Ascending aorta (tissue), 2 donors: ENCODE results near the gene ESPNL. TPM values are rescaled to one million over a fixed set of nuclear protein-coding genes. Genes with fewer than 3 reads are reported as not detected.

Source experiments
- DNase-seq, 2 donors: peaks; one replicate each; pipeline ENCODE4 v3.0.0-alpha.2; 2019; ENCODE audit warnings: low spot score in 2 of 2
- H3K27ac ChIP-seq, 2 donors: fragments of 200-600 bp; sonication (generic); one replicate each; pipeline ENCODE4 v1.5.1; 2016 to 2017; ENCODE audit warnings: mild to moderate bottlenecking in 1 of 2
- H3K27me3 ChIP-seq: fragments of 200-600 bp; sonication (generic); one replicate; pipeline ENCODE4 v1.5.1; 2017
- H3K36me3 ChIP-seq, 2 donors: fragments of 200-600 bp; sonication (generic); one replicate each; pipeline ENCODE4 v1.5.1; 2016
- H3K4me1 ChIP-seq, 2 donors: fragments of 200-600 bp; sonication (generic); one replicate each; pipeline ENCODE4 v1.5.1; 2016 to 2017; ENCODE audit warnings: mild to moderate bottlenecking in 1 of 2
- H3K4me3 ChIP-seq, 2 donors: fragments of 200-600 bp; sonication (generic); one replicate each; pipeline ENCODE4 v1.5.1; 2016 to 2017; ENCODE audit warnings: mild to moderate bottlenecking in 1 of 2
- H3K9me3 ChIP-seq, 2 donors: fragments of 200-600 bp; sonication (generic); one replicate each; pipeline ENCODE4 v1.5.1; 2016
- intact Hi-C: fragments of 100-400 bp; cut with DNase I; formaldehyde crosslinking; loops from one replicate; pipeline ENCODE4 v1.15.1; 2023
- total RNA-seq: library from RNA; depleted of rRNA; stranded (reverse); fragments of >200 nt; gene quantifications from one replicate; pipeline ENCODE4 v1.1.0, GENCODE V29; 2016
- TF ChIP-seq, protein P1 (sequence below), 3 experiments: fragments of 200-600 bp in 2 of 3; fragments of 450-650 bp in 1 of 3; sonication (generic) in 2 of 3; IDR thresholded peaks; one replicate each; pipeline ENCODE4 v1.5.1; 2016 to 2019; ENCODE audit warnings: antibody characterized with exemption in 3 of 3, mild to moderate bottlenecking in 1 of 3, moderate library complexity in 1 of 3

Gene ESPNL
- total RNA-seq, 1 donor from 2014 or later = not detected

DNA sequence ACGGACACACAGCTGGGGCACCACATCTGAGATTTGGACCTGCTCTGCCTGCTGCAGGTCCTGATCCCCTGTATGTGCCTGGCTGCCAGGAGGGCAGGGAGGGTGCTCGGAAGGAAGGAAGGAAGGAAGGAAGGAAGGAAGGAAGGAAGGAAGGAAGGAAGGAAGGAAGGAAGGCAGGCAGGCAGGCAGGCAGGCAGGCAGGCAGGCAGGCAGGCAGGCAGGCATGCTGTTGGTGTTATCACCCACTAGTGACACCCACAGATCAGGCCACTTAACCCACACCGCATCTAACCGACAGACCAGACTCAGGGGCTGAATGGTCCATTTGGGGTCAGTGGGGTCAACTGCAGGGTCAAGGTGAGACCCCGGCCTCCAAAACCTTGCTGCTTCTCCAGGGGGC is 44.1 kb downstream of the ESPNL start:
- H3K9me3 ChIP-seq = no peaks in the 10 kb centered on the region
- no peak overlapping the region for H3K4me3 ChIP-seq
- TF ChIP-seq, protein P1, sequence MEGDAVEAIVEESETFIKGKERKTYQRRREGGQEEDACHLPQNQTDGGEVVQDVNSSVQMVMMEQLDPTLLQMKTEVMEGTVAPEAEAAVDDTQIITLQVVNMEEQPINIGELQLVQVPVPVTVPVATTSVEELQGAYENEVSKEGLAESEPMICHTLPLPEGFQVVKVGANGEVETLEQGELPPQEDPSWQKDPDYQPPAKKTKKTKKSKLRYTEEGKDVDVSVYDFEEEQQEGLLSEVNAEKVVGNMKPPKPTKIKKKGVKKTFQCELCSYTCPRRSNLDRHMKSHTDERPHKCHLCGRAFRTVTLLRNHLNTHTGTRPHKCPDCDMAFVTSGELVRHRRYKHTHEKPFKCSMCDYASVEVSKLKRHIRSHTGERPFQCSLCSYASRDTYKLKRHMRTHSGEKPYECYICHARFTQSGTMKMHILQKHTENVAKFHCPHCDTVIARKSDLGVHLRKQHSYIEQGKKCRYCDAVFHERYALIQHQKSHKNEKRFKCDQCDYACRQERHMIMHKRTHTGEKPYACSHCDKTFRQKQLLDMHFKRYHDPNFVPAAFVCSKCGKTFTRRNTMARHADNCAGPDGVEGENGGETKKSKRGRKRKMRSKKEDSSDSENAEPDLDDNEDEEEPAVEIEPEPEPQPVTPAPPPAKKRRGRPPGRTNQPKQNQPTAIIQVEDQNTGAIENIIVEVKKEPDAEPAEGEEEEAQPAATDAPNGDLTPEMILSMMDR (IDR thresholded peaks at IDR 0.05) = no peak
- peaks cover 16 to 31% of the 10 kb centered on the region in 2 donors for H3K4me1 ChIP-seq
- no peak for DNase-seq
- intact Hi-C loops = loop anchor here (10.0 kb wide), 1 partner anchor 289 kb away; the partner anchor contains the start of gene RAMP1
- peak overlapping the region; percentile 69 to 73 for H3K27ac ChIP-seq
- H3K27me3 ChIP-seq = no peaks in the 10 kb centered on the region
- H3K36me3 ChIP-seq = peaks cover 10 to 13% of the 10 kb centered on the region in 2 donors

DNA sequence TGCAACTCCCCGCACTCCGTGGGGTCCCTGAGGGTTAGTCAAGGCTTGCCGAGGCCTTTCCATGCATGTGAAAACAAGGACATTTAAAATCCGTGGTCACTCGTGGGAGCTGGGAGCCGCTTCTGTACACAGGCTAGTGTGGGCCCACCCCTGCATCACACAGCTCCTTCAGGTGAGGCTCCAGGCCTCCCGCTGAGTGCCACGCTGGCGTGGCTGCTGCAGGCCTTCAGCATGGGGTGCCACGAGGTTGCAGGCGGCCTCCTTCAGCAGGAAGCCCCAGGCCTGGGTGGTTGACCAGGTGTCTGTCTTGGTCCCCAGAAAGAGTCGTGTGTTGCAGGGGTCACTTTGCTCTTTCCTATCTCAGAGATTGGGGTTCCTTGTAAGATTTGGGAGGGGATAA is 44.9 kb downstream of the ESPNL start:
- Histone ChIP-seq H3K36me3 (peaks cover 10 to 13% of the 10 kb centered on the region in 2 donors), H3K9me3 (no peaks in the 10 kb centered on the region), H3K27me3 (no peaks in the 10 kb centered on the region), H3K4me1 (peaks cover 11 to 31% of the 10 kb centered on the region in 2 donors), H3K27ac (peak overlapping the region in 1 of 2 donors; percentile 73), H3K4me3 (no peak overlapping the region)
- no peak for DNase-seq
- TF ChIP-seq, protein P1 (IDR thresholded peaks at IDR 0.05) = no peak
- intact Hi-C loops = loop anchor here (10.0 kb wide), 1 partner anchor 290 kb away; the partner anchor contains the start of gene RAMP1

DNA sequence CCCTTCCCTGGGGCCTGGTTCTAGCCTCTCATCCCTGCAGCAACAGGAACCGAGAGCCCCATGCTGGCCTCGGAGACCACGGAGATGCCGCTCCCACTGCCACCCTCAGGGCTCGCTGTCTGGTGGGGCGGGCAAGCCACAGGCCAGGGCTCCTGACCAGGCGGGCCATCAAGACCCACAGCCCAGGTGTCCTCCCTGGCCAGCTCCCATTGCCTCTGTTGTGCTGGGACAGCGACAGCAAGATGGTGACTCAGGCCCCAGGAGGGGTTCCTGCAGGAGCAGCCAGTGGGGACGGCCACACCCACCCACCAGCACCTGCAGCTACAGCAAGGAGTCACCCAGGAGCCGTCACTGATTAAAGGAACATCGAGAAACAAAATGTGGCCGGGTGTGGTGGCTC is 45.7 kb downstream of the ESPNL start:
- Histone ChIP-seq H3K27me3 (no peaks in the 10 kb centered on the region), H3K27ac (no peak overlapping the region), H3K4me3 (no peak overlapping the region), H3K9me3 (no peaks in the 10 kb centered on the region), H3K4me1 (peaks cover 11 to 30% of the 10 kb centered on the region in 2 donors), H3K36me3 (peaks cover 12 to 14% of the 10 kb centered on the region in 2 donors)
- DNase-seq = no peak
- TF ChIP-seq, protein P1 (IDR thresholded peaks at IDR 0.05) = no peak
- intact Hi-C loops = loop anchor here (10.0 kb wide), 1 partner anchor 291 kb away; the partner anchor contains the start of gene RAMP1

DNA sequence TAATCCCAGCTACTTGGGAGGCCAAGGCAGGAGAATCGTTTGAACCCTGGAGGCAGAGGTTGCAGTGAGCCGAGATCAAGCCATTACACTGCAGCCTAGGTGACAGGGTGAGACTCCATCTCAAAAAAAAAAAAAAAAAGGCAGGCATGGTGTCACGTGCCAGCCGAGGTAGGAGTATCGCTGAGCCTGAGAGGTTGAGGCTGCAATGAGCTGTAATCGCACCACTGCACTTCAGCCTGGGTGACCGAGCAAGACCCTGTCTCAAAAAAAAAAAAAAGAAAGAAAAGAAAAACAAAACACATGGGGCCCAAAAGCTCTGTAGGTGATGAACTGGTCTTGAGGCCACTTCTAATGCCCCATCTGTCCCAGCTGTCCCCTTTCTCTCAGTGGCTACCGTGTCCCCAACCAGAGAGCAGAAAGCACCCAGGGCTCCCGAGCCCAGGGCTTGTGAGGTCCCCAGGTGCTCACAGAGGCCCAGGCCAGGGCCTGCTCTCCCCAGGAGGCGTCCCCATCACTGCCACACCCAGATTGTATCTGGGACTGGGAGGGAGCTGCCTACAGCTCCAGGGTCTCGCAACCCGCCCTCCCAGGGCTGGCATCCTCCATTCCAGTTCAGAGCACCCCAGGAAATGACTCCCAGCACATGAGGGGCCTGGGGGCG is 46.9 kb downstream of the ESPNL start:
- Histone ChIP-seq H3K9me3 (no peaks in the 10 kb centered on the region), H3K4me3 (no peak overlapping the region), H3K27ac (no peak overlapping the region), H3K36me3 (peaks cover 14 to 18% of the 10 kb centered on the region in 2 donors), H3K27me3 (no peaks in the 10 kb centered on the region), H3K4me1 (peaks cover 8 to 19% of the 10 kb centered on the region in 2 donors)
- intact Hi-C loops = loop anchor here (10.0 kb wide), 1 partner anchor 292 kb away; the partner anchor contains the start of gene RAMP1
- no peak for DNase-seq
- TF ChIP-seq, protein P1 (IDR thresholded peaks at IDR 0.05) = no peak

DNA sequence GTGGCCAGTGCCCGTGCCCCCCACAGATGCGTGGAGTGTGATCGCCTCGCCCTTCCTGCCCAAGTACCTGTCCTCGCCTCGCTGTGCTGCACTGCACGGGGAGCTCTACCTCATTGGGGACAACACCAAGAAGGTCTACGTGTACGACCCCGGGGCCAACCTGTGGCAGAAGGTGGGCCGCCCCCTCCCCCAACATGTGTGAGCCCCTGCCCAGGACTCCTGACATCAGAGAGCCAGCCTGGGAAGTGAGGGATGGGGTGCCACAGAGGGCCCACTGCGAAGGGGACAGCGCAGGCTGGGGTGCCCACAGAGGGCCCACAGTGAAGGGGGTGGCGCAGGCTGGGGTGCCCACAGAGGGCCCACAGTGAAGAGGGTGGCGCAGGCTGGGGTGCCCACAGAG is 48.8 kb downstream of the ESPNL start:
- Histone ChIP-seq H3K36me3 (peaks cover 12 to 14% of the 10 kb centered on the region in 2 donors), H3K4me1 (peaks cover 0 to 2% of the 10 kb centered on the region in 2 donors), H3K27me3 (no peaks in the 10 kb centered on the region), H3K4me3 (no peak overlapping the region), H3K27ac (no peak overlapping the region), H3K9me3 (no peaks in the 10 kb centered on the region)
- intact Hi-C loops = loop anchor here (10.0 kb wide), 1 partner anchor 294 kb away; the partner anchor contains the start of gene RAMP1
- no peak for DNase-seq
- TF ChIP-seq, protein P1 (IDR thresholded peaks at IDR 0.05) = no peak
